Embryonic facial prominence (tissue), 1 donor: ENCODE measurements around the gene SLC38A9.
A peak's percentile ranks its signal among the peaks of the same experiment; 100 is the strongest.
"Not testable (repeated sequence)": the region's sequence is repeated elsewhere in the genome, so short reads cannot be mapped to it uniquely, and the experiment has no call there.

Source experiments
- DNase-seq: peaks from one replicate; pipeline ENCODE4 v3.0.0-alpha.2; 2016; ENCODE audit errors: extremely low spot score

Gene SLC38A9

GRCh38 chr5:55613112-55613868 lies 98.8 kb downstream of the SLC38A9 start:
- no peak for DNase-seq

GRCh38 chr5:55610542-55610941 lies 101.6 kb downstream of the SLC38A9 start:
- DNase-seq: no peak

GRCh38 chr5:55609413-55609812 lies 102.7 kb downstream of the SLC38A9 start:
- no peak for DNase-seq

GRCh38 chr5:55608595-55609349 lies 103.4 kb downstream of the SLC38A9 start:
- no peak for DNase-seq

DNA sequence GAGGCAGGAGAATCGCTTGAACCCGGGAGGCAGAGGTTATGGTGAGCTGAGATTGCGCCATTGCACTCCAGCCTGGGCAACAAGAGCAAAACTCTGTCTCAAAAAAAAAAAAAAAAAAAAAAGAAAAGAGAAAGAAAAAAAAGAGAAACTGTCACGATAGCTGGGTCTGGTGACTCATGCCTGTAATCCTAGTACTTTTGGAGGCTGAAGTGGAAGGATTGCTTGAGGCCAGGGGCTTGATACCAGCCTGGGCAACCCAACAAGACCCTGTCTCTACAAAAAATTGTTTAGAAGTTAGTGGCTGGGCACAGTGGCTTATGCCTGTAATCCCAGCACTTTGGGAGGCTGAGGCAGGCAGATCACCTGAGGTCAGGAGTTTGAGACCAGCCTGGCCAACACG lies 104.8 kb downstream of the SLC38A9 start:
- not testable (repeated sequence) for DNase-seq

DNA sequence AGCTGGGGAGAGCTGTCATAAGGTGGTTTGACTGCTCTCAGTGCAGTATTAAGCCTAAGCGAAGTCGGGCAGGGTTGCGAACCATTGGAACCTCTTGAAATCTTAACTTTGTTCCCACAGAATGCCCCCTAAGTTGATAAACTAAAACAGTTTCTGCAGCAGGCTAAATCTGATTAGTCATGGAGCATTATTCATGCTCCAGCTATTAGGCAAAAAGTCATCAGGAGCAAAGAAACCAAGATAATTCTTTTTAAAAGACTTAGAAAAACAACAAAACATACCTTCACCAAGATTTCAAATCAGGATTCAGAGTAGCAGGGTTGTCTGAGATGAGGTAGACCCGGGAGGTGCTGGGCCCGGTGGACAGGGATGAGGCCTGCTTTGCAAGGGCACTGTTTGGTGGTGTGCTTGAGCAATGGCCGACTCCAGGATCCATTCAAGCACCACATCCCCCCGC lies 107.5 kb downstream of the SLC38A9 start:
- DNase-seq: no peak

DNA sequence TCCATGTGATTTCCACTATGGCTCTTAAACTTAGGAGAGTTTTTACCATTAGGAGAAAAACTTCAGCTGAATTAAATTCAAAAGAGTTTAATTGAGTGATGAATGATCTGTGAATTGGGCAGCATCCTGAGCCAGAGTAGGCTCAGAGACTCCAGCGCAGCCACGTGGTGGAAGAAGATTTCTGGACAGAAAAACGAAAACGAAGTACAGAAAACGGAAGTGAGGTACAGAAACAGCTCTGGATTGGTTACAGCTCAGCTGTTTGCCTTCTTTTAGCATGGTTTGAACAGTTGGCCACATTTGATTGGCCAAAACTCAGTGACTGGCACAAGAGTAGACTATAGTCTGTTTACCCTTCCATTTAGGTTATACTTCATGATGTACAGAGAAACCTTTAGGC lies 108.2 kb downstream of the SLC38A9 start:
- no peak for DNase-seq

DNA sequence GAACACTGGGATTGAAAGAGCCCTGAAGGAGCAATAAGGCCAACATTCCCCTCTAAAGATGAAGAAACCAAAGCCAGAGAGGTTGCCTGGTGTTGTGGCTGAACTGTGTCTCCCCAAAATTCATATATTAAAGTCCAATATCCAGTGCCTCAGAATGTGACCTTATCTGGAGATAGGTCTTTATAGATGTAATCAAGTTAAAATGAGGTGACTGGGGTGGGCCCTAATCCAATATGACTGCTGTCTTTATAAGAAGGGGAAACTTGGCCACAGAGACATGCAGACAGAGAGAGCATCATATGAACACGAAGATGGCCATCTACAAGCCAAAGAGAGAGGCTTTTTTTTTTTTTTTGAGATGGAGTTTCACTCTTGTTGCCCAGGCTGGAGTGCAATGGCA lies 110.5 kb downstream of the SLC38A9 start:
- DNase-seq: no peak

GRCh38 chr5:55601204-55601618 lies 110.9 kb downstream of the SLC38A9 start:
- peak; percentile 46 for DNase-seq

DNA sequence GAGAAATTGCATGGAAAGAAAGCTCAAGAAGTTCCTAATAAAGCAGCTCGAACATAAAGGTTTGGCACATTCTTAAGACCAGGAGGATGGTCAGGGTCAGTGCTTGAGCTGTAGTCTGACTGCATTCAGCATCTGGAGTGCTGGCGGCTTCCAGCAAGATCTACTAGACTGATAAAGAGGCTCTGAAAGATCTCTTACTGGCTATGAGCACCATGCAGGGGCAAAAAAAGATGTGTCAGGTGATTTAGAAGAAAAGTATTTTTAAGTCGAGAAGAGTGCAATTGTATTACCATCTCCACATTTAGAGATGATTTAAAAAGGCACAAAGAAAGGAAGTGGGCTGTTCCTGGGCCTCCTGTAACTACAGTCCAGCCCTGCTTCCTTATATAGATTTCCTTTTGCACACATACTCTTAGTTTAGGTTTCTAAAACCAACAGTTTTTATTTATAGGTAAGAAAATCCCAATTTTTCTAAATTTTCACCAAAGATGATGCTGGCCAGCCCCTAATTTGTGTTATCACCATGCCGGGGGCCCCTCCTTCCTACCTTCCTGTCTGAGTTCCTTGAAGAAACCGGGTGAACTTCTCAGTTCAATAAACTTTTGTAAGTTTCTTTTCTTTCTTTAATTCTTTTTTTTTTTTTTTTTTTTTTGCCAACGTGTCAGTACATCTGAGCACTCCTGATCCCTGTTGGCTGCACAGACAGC lies 111.5 kb downstream of the SLC38A9 start:
- DNase-seq: peak; percentile 51

- no peak for DNase-seq
Measured at GRCh38 chr5:55600086-55600485, 112.0 kb downstream of the SLC38A9 start.

DNA sequence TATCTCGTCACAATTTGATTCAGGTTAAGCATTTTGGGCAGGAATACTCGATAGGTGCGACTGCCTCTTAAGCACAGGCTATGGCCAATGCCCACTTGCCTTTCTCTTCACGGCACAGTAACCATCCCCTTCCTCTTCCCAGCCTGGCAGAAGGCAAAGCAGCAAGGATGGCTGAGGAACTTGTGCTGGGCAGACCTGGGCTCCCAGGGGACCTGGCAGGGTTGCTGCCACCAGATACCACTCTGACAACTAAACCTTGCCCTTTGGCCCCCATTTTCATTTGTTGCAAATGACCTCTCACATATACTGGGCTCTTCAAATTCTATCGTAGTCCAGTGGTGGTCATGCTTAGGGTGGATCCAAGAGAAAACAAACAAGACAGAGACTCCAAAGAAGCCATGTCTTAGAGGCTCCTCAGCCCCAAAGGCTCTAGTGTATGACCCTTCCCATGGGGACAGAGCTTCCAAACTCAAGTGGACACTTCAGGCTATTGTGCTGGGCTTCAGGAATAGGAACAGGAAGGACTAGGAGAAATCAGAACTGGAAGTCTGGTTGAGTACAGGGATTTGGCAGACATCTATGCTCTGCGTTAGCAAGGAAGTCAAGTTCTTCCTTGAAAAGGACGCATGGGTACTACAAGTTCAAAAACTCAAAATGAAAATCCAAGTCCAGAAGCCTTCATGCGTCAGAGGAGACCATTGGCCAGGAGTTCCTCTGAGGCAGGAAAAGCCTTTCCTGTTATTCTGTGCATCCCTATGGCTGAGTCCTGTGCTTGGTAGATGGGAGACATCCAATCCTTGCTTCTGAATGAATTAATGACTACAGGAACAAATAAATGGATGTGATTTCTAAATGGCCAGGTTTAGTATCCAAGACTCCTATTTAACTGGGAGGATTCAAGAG lies 112.7 kb downstream of the SLC38A9 start:
- DNase-seq: no peak

DNA sequence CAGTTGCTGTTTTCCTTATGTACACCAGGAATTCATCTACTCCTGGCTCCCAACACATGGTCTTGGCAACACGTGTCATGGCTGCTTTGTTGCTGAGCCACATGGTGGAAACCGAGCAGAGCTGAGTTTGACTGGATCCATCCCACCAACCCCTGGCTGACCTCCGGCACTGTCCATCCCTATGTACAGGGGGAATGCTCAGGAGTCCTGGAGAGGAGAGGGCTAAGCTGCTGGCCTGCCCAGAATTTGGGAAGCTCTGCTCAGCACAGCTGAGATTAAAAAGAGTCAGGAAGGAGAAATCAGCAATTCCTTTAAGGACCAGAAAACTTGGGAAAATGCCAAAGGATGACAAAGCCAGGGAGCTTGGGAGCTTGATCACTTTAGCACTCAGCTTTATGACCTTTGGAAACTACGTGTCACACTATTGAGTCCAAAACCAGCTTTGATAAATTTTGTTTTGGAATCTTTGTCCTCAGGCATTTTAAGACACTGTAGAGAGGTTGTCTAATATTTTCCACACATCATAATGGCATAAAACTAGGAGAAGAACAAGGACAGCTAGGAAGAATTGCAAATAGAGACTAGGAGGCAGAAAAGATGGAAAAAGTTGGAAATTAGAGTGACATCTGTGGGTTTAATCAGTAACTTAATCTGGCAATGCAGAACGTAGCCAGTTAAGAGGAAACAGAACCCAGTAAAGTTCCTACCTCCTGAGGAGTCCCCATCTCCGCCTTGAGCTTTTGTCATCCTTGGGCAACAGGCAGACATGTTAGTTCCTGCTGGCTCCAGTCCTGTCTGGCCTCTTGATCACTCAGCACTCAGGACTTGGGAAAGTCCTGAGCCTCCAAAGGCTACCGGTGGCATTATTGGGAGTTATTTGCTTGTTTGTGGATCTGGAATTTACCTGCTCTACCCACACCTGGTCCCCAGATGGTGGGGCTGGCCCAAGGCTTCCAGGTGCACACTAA lies 114.8 kb downstream of the SLC38A9 start:
- peak; percentile 80 for DNase-seq

DNA sequence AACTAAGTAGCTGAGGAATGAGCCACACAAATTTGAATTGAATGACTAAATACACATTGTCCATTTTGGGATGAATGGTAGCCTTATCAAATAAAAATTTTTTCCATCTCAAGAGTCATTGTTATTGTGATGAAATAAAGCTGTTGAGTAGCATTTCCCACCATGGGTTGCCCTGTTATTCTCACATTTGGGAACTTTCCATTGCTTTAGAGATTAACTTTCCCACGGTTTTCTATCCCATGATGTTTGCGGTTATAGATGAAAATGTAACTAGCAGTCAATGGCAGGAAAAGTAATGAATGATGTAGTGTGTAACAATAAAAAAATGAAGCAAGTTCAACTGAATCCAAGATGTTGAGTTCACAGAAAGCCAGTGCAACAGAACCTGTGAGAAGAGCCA lies 117.5 kb downstream of the SLC38A9 start:
- no peak for DNase-seq

DNA sequence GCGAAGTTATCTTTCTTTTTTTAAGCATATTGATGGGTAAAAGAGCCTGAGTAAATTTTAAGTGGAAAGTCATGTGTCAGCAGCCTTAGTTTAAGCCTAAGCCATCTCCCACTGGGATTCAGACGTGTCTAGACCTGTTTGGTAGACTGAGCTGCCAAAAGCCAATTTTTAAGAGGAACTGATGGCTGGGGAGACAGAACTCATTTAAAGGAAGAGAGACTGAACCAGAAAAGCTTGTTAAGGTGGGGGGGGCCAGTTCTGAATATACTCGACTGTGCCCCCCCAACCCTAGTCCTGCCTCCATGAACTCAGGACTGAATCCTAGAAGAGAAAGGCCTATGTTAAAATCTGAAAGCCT lies 119.0 kb downstream of the SLC38A9 start:
- no peak for DNase-seq

GRCh38 chr5:55592388-55593114 lies 119.6 kb downstream of the SLC38A9 start:
- DNase-seq: no peak

GRCh38 chr5:55591686-55592085 lies 120.4 kb downstream of the SLC38A9 start:
- DNase-seq: no peak

DNA sequence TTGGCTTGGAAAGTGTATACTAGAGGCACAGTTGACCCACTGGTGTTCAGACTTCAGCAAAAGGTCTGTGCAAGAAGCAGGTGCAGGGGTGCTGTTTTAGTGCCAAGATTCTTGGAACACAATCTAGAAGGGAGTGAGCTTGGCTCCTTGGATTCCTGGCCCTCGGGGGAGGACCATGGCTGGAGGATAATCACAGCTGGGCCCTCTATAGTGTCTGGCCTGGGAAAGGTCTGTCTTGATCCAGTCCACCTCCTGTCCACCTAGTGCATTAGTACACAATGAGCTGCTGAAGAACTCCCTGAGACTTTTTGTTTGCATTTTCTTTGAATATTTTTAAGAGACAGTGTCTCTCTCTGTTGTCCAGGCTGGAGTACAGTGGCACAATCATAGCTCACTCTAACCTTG lies 126.9 kb downstream of the SLC38A9 start:
- no peak for DNase-seq

- no peak for DNase-seq
Measured at GRCh38 chr5:55584398-55585205, 127.5 kb downstream of the SLC38A9 start.
